Skin of body (tissue), 2 donors: ENCODE data around the gene USP35. TPM values are rescaled to one million over a fixed set of nuclear protein-coding genes. Genes with fewer than 3 reads are reported as not detected.

Source experiments
- DNase-seq: peaks from one replicate; lab custom pipeline; 2025; lab: John Stamatoyannopoulos, UW
- total RNA-seq: library from RNA; depleted of rRNA; stranded (reverse); fragments of >200 nt; gene quantifications from one replicate; pipeline ENCODE4 v1.2.3, GENCODE V29; 2014

The USP35 gene
- total RNA-seq, 1 donor from 2014 or later, result 3.3 TPM

- DNase-seq, result no peak
These were observed 73.5 kb downstream of the USP35 start for GRCh38 chr11:78262238-78262637.

- peak; percentile 80 for DNase-seq
These were observed 74.0 kb downstream of the USP35 start for GRCh38 chr11:78262691-78263090.

Other genes with a start within 250 kb of the USP35 start
- 43.2 TPM for gene INTS4, start 194.3 kb upstream of the USP35 start, total RNA-seq
- gene KCTD14, start 165.6 kb upstream of the USP35 start, total RNA-seq, result 1.6 TPM
- 203 TPM for gene THRSP, start 125.1 kb upstream of the USP35 start, total RNA-seq
- gene NDUFC2, start 109.1 kb upstream of the USP35 start, total RNA-seq, result 52.7 TPM
- gene ALG8, start 49.3 kb upstream of the USP35 start, total RNA-seq, result 26.2 TPM
- 3.1 TPM for gene KCTD21, start 293 bp upstream of the USP35 start, total RNA-seq
- gene GAB2, start 228.9 kb downstream of the USP35 start, total RNA-seq, result 10.9 TPM